ENCODE measurements around the gene SELENOP.

DNA sequence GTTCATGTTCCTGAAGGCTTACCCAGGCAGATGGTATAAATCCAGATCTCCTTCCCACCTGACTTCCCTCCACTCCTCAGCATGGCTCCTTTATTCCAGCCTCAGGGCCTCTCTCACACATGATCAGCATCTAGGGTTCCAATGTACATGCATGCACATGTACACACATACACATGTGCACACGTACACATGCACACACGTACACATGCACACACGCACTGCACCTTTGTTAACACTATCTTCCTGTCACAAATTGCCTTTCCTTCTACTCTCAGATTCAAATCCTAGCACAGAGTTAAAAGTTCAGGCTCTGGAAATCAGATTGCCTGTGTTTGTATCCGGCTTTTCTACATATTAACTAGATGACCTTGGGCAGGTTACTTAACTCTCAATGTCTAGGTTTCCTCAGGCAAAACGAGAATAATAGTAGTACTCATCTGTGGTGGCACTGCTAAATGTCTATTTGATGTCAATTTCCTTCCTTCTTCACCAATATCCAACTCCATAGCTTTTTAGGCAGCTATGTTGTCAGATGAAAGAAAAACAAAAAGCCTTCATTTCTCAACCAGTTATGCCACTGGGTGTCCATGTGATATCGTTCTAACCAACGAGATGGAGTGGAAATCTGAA is 12.8 kb upstream of the SELENOP start:
- TF ChIP-seq CTCF (IDR thresholded peaks at IDR 0.05) (no peak), POLR2AphosphoS5 (IDR thresholded peaks at IDR 0.05) (no peak), EP300 (IDR thresholded peaks at IDR 0.05) (no peak), POLR2A (IDR thresholded peaks at IDR 0.05) (no peak)

Data from suprapubic skin (tissue), 4 donors.